Measurements from ENCODE around the gene SIL1. TPM values are rescaled to one million over a fixed set of nuclear protein-coding genes. Genes with fewer than 3 reads are reported as not detected.

The SIL1 gene
- polyA plus RNA-seq, 2 of the 4 experiments (the other 2 are of a cell fraction): 27.6 to 45.5 TPM

GRCh38 chr5:139132515-139132914 is 65.7 kb downstream of the SIL1 start:
- DNase-seq (ENCODE audit: low read depth in 1 of 2, low spot score in 1 of 2) (no peak), ATAC-seq (no peak; a peak in 1 of 6 replicates), FAIRE-seq (no peak)
- H3K27ac ChIP-seq: no peak overlapping the region
- H3K4me1 ChIP-seq: 0 out of 3 replicates have a peak, but pooled peaks cover 5% of the 10 kb centered on the region
- TF ChIP-seq ZSCAN20 (CRISPR knock-in tag; IDR thresholded peaks at IDR 0.05) (no peak), ZNF302 (CRISPR knock-in tag; IDR thresholded peaks at IDR 0.05) (no peak), RCOR1 (IDR thresholded peaks at IDR 0.05; ENCODE audit: low read depth, low read length) (no peak)
- WGBS (ENCODE audit: missing lambda C conversion rate): 90% methylated on average over 3 of the region's 3 CpGs
- CTCF ChIA-PET: interaction anchor here (0.6 to 1.4 kb wide), 4 partner anchors 12 to 103 kb away, joined by 3 to 6 read pairs (median 4); no protein-coding TSS in a partner anchor
- POLR2A ChIA-PET: no interaction called here
- H3K9me3 ChIP-seq: no peaks in the 10 kb centered on the region
- no peak overlapping the region for H3K4me3 ChIP-seq
- H3K4me2 ChIP-seq: no peak overlapping the region

DNA sequence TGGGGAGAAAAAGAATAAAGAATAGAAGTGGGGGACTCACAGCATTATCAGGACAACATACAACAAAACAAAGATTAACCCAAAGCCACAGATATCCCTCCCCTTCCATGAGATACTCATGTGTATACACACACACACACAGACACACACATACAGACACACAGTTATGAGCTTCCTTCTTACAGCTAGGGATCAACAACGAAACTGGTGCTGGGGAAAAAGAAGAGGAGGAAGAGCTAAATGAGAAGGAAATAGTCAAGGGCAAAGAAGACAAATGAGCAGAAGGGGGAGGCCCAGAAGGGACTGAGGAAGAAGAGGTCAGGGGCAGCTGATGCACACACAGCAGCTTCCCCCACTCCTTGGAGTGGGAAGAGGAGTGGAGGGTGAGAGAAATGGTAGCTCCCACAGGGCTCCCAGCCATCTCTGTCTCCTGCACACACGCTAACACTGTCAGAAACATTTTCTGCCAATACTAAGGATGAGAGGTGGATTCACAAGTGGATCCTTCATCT is 66.2 kb downstream of the SIL1 start:
- FAIRE-seq: no peak
- ChIA-PET POLR2A (no interaction called here), CTCF (interaction anchor here (0.6 to 1.4 kb wide), 4 partner anchors 12 to 103 kb away, joined by 3 to 6 read pairs (median 4); no protein-coding TSS in a partner anchor)
- Histone ChIP-seq H3K9me3 (no peaks in the 10 kb centered on the region), H3K4me3 (no peak overlapping the region), H3K27ac (no peak overlapping the region), H3K4me2 (no peak overlapping the region), H3K4me1 (0 out of 3 replicates have a peak, but pooled peaks cover 5% of the 10 kb centered on the region)
- ATAC-seq: no peak; a peak in 2 of 6 replicates
- no peak for TF ChIP-seq FOSL2 (IDR thresholded peaks at IDR 0.05)
- TF ChIP-seq FOSL2 (CRISPR knock-in tag; IDR thresholded peaks at IDR 0.05): no peak
- TF ChIP-seq, protein P1, sequence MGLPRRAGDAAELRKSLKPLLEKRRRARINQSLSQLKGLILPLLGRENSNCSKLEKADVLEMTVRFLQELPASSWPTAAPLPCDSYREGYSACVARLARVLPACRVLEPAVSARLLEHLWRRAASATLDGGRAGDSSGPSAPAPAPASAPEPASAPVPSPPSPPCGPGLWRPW (IDR thresholded peaks at IDR 0.05): no peak
- TF ChIP-seq KDM1A (IDR thresholded peaks at IDR 0.05; ENCODE audit: low read depth): no peak
- no peak for DNase-seq (ENCODE audit: low read depth in 1 of 2, low spot score in 1 of 2)
- 79% methylated on average over 2 of the region's 2 CpGs for WGBS (ENCODE audit: missing lambda C conversion rate)

GRCh38 chr5:139131465-139131864 is 66.7 kb downstream of the SIL1 start:
- no peak for DNase-seq (ENCODE audit: low read depth in 1 of 2, low spot score in 1 of 2)
- ChIA-PET POLR2A (no interaction called here), CTCF (interaction anchor here (1.4 kb wide), 2 partner anchors 11 to 32 kb away, joined by 5 to 6 read pairs; no protein-coding TSS in a partner anchor)
- Histone ChIP-seq H3K9me3 (no peaks in the 10 kb centered on the region), H3K4me2 (no peak overlapping the region), H3K4me3 (no peak overlapping the region), H3K4me1 (0 out of 3 replicates have a peak, but pooled peaks cover 5% of the 10 kb centered on the region), H3K27ac (no peak overlapping the region)
- ATAC-seq: peak in 1 of 2 experiments; percentile 36; a peak in 3 of 6 replicates
- 85% methylated on average over 6 of the region's 6 CpGs for WGBS (ENCODE audit: missing lambda C conversion rate)
- no peak for FAIRE-seq
- TF ChIP-seq ZFP36 (IDR thresholded peaks at IDR 0.05; ENCODE audit: borderline replicate concordance, partially characterized antibody) (no peak), CBX2 (IDR thresholded peaks at IDR 0.05; ENCODE audit: borderline replicate concordance, low read depth) (no peak), CBX8 (IDR thresholded peaks at IDR 0.05) (no peak), ZC3H11A (IDR thresholded peaks at IDR 0.05) (no peak), RARB (CRISPR knock-in tag; IDR thresholded peaks at IDR 0.05) (no peak), EHF (CRISPR knock-in tag; IDR thresholded peaks at IDR 0.05) (no peak), ATOH8 (CRISPR knock-in tag; IDR thresholded peaks at IDR 0.05; ENCODE audit: low read depth) (no peak), MAZ (IDR thresholded peaks at IDR 0.05; ENCODE audit: borderline replicate concordance, low read depth, low read length) (no peak), HMGXB4 (CRISPR knock-in tag; IDR thresholded peaks at IDR 0.05; ENCODE audit: borderline replicate concordance) (no peak), RFX5 (IDR thresholded peaks at IDR 0.05) (no peak), NR3C1 (IDR thresholded peaks at IDR 0.05) (no peak), HOXB13 (CRISPR knock-in tag; IDR thresholded peaks at IDR 0.05; ENCODE audit: low read depth) (no peak), SREBF2 (IDR thresholded peaks at IDR 0.05) (no peak), BCL3 (IDR thresholded peaks at IDR 0.05) (no peak), EHMT2 (IDR thresholded peaks at IDR 0.05; ENCODE audit: low read depth) (no peak)
- TF ChIP-seq, protein P2, sequence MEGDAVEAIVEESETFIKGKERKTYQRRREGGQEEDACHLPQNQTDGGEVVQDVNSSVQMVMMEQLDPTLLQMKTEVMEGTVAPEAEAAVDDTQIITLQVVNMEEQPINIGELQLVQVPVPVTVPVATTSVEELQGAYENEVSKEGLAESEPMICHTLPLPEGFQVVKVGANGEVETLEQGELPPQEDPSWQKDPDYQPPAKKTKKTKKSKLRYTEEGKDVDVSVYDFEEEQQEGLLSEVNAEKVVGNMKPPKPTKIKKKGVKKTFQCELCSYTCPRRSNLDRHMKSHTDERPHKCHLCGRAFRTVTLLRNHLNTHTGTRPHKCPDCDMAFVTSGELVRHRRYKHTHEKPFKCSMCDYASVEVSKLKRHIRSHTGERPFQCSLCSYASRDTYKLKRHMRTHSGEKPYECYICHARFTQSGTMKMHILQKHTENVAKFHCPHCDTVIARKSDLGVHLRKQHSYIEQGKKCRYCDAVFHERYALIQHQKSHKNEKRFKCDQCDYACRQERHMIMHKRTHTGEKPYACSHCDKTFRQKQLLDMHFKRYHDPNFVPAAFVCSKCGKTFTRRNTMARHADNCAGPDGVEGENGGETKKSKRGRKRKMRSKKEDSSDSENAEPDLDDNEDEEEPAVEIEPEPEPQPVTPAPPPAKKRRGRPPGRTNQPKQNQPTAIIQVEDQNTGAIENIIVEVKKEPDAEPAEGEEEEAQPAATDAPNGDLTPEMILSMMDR (IDR thresholded peaks at IDR 0.05): no peak
- TF ChIP-seq, protein P3, sequence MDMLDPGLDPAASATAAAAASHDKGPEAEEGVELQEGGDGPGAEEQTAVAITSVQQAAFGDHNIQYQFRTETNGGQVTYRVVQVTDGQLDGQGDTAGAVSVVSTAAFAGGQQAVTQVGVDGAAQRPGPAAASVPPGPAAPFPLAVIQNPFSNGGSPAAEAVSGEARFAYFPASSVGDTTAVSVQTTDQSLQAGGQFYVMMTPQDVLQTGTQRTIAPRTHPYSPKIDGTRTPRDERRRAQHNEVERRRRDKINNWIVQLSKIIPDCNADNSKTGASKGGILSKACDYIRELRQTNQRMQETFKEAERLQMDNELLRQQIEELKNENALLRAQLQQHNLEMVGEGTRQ (IDR thresholded peaks at IDR 0.05): no peak
- TF ChIP-seq, protein P4, sequence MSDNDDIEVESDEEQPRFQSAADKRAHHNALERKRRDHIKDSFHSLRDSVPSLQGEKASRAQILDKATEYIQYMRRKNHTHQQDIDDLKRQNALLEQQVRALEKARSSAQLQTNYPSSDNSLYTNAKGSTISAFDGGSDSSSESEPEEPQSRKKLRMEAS (IDR thresholded peaks at IDR 0.05): no peak

Data from A549 (cell line).